GM12878 (cell line): ENCODE data around the gene C16orf90.

Experiments
- BCLAF1 ChIP-seq: fragments of 450-650 bp; IDR thresholded peaks from 2 replicates; pipeline ENCODE4 v1.6.1; 2017; ENCODE audit warnings: antibody characterized with exemption, mild to moderate bottlenecking, moderate library complexity
- CTCF ChIP-seq, 3 experiments: IDR thresholded peaks in 2 of 3; conservative IDR thresholded peaks in 1 of 3; 2 replicates each; pipeline ENCODE4 v1.5.1; 2011; ENCODE audit warnings: low read depth in 3 of 3, low read length in 3 of 3, mild to moderate bottlenecking in 3 of 3, control low read depth in 2 of 3, moderate library complexity in 2 of 3, inconsistent platforms in 1 of 3, mixed read lengths in 1 of 3; ENCODE audit not compliant: control insufficient read depth in 2 of 3, insufficient read depth in 1 of 3; ENCODE audit errors: extremely low read depth in 1 of 3
- E2F4 ChIP-seq: IDR thresholded peaks from 2 replicates; pipeline ENCODE4 v1.6.1; 2012; ENCODE audit warnings: low read depth, low read length, improper control_type of control experiment
- PBX3 ChIP-seq: IDR thresholded peaks from 2 replicates; pipeline ENCODE4 v1.6.1; 2011; ENCODE audit warnings: mild to moderate bottlenecking, low read depth, low read length, moderate library complexity; ENCODE audit not compliant: insufficient replicate concordance
- USF1 ChIP-seq: IDR thresholded peaks from 2 replicates; pipeline ENCODE4 v1.6.1; 2011; ENCODE audit warnings: borderline replicate concordance, low read depth, mild to moderate bottlenecking, moderate library complexity, mixed read lengths, low read length; ENCODE audit not compliant: insufficient read depth; ENCODE audit errors: extremely low read length

- TF ChIP-seq CTCF (IDR thresholded peaks at IDR 0.05 in 2 of 3, conservative IDR thresholded peaks at IDR 0.05 in 1 of 3; ENCODE audit: control insufficient read depth in 2 of 3, extremely low read depth in 1 of 3, insufficient read depth in 1 of 3, low read depth in 3 of 3, low read length in 3 of 3), result no peak
- TF ChIP-seq USF1, result no peak
- TF ChIP-seq PBX3, result no peak
- no peak for TF ChIP-seq BCLAF1
- TF ChIP-seq E2F4, result no peak
These were observed 15.6 kb downstream of the C16orf90 start for GRCh38 chr16:3479654-3480216.
